ENCODE results near the gene NME7. TPM values are rescaled to one million over a fixed set of nuclear protein-coding genes. Genes with fewer than 3 reads are reported as not detected.

Gene NME7
- total RNA-seq, 1 experiment from 2014 or later: 30.3 TPM

DNA sequence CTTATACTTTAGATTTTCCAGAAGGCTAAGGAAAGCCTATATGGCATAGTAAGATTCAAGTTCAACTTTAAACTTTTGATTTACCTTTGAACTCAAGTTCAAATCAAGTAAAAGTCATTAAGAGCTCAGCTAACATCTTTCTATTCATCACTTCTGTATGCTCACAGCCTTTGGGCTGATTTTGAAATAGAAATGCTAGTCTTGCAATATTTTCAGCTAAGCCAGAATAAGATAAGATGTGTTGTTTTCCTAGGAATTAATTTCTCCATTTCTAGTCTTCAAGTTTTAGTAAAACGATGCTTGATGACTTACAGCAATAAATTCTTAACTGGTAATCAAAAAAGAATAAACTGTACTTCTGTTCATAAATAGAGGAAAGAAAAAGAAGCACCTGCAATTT, 225.5 kb downstream of the NME7 start:
- no peak for TF ChIP-seq SIN3A (IDR thresholded peaks at IDR 0.05; ENCODE audit: borderline replicate concordance, insufficient read depth, low read depth, low read length)
- TF ChIP-seq, protein P1, sequence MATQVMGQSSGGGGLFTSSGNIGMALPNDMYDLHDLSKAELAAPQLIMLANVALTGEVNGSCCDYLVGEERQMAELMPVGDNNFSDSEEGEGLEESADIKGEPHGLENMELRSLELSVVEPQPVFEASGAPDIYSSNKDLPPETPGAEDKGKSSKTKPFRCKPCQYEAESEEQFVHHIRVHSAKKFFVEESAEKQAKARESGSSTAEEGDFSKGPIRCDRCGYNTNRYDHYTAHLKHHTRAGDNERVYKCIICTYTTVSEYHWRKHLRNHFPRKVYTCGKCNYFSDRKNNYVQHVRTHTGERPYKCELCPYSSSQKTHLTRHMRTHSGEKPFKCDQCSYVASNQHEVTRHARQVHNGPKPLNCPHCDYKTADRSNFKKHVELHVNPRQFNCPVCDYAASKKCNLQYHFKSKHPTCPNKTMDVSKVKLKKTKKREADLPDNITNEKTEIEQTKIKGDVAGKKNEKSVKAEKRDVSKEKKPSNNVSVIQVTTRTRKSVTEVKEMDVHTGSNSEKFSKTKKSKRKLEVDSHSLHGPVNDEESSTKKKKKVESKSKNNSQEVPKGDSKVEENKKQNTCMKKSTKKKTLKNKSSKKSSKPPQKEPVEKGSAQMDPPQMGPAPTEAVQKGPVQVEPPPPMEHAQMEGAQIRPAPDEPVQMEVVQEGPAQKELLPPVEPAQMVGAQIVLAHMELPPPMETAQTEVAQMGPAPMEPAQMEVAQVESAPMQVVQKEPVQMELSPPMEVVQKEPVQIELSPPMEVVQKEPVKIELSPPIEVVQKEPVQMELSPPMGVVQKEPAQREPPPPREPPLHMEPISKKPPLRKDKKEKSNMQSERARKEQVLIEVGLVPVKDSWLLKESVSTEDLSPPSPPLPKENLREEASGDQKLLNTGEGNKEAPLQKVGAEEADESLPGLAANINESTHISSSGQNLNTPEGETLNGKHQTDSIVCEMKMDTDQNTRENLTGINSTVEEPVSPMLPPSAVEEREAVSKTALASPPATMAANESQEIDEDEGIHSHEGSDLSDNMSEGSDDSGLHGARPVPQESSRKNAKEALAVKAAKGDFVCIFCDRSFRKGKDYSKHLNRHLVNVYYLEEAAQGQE (IDR thresholded peaks at IDR 0.05; ENCODE audit: insufficient read depth in 1 of 2, low read depth in 2 of 2, low read length in 1 of 2): no peak
- TF ChIP-seq POLR2AphosphoS5 (IDR thresholded peaks at IDR 0.05; ENCODE audit: low read depth, low read length): no peak
- TF ChIP-seq, protein P2, sequence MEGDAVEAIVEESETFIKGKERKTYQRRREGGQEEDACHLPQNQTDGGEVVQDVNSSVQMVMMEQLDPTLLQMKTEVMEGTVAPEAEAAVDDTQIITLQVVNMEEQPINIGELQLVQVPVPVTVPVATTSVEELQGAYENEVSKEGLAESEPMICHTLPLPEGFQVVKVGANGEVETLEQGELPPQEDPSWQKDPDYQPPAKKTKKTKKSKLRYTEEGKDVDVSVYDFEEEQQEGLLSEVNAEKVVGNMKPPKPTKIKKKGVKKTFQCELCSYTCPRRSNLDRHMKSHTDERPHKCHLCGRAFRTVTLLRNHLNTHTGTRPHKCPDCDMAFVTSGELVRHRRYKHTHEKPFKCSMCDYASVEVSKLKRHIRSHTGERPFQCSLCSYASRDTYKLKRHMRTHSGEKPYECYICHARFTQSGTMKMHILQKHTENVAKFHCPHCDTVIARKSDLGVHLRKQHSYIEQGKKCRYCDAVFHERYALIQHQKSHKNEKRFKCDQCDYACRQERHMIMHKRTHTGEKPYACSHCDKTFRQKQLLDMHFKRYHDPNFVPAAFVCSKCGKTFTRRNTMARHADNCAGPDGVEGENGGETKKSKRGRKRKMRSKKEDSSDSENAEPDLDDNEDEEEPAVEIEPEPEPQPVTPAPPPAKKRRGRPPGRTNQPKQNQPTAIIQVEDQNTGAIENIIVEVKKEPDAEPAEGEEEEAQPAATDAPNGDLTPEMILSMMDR (IDR thresholded peaks at IDR 0.05): no peak
- TF ChIP-seq TCF7L2 (IDR thresholded peaks at IDR 0.05; ENCODE audit: low read depth, low read length): no peak
- no peak for ATAC-seq
- Histone ChIP-seq H3K9me3 (ENCODE audit: control insufficient read depth, insufficient read depth, low read depth, low read length) (no peaks in the 10 kb centered on the region), H3K27ac (ENCODE audit: low read length) (no peak overlapping the region), H3K4me1 (ENCODE audit: control insufficient read depth, insufficient read depth, low read length) (no peaks in the 10 kb centered on the region), H3K36me3 (ENCODE audit: control insufficient read depth, insufficient read depth, low read length) (no peaks in the 10 kb centered on the region), H3K4me3 (ENCODE audit: low read depth in 2 of 2, low read length in 2 of 2) (no peak overlapping the region), H3K27me3 (ENCODE audit: control insufficient read depth, insufficient read depth, low read length) (no peaks in the 10 kb centered on the region)
- in situ Hi-C loops (cut with HindIII; ENCODE audit: low pct_unique_long_range_greater_than_20kb, low sequenced_read_pairs): no loop called here
- ChIA-PET POLR2A (interaction anchor here (0.7 kb wide), 1 partner anchor 7 kb away, joined by 5 read pairs; no protein-coding TSS in a partner anchor), CTCF (no interaction called here)
- no peak for DNase-seq (ENCODE audit: low read depth, low spot score)
- intact Hi-C loops (cut with micrococcal nuclease; ENCODE audit: unreplicated experiment): no loop called here
- no TSS peak for BruUV-seq (replicated peaks)

DNA sequence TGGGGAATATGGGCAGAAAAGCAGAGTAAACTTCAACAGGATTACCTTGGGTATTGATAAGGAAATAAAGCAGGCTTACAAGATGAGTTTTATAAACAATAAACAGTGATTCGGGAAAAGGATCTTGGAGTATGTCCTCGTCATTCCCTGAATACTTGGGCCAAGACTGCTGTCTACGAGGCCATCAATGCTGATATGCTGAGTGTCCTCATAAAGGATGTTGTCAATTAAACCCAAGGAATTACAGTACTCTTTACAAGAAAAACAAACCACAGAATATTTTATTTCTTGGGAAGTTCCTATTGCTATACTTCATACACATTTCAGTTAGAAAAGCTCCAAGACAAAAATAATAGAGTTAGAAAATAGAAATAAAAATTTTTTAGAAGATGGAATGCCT, 226.2 kb downstream of the NME7 start:
- no peaks in the 10 kb centered on the region for H3K36me3 ChIP-seq (ENCODE audit: control insufficient read depth, insufficient read depth, low read length)
- POLR2A ChIA-PET: no interaction called here
- CTCF ChIA-PET: no interaction called here

More for the DNA sequence above, 226.2 kb downstream of the NME7 start:
- Histone ChIP-seq H3K27ac (ENCODE audit: low read length) (no peak overlapping the region), H3K9me3 (ENCODE audit: control insufficient read depth, insufficient read depth, low read depth, low read length) (no peaks in the 10 kb centered on the region), H3K4me3 (ENCODE audit: low read depth in 2 of 2, low read length in 2 of 2) (no peak overlapping the region), H3K4me1 (ENCODE audit: control insufficient read depth, insufficient read depth, low read length) (no peaks in the 10 kb centered on the region), H3K27me3 (ENCODE audit: control insufficient read depth, insufficient read depth, low read length) (no peaks in the 10 kb centered on the region)
- DNase-seq (ENCODE audit: low read depth, low spot score) (no peak), ATAC-seq (no peak)
- intact Hi-C loops (cut with micrococcal nuclease; ENCODE audit: unreplicated experiment): no loop called here
- no TSS peak for BruUV-seq (replicated peaks)
- TF ChIP-seq POLR2AphosphoS5 (IDR thresholded peaks at IDR 0.05; ENCODE audit: low read depth, low read length): no peak
- TF ChIP-seq SIN3A (IDR thresholded peaks at IDR 0.05; ENCODE audit: borderline replicate concordance, insufficient read depth, low read depth, low read length): no peak
- TF ChIP-seq, protein P1 (IDR thresholded peaks at IDR 0.05; ENCODE audit: insufficient read depth in 1 of 2, low read depth in 2 of 2, low read length in 1 of 2): no peak
- TF ChIP-seq TCF7L2 (IDR thresholded peaks at IDR 0.05; ENCODE audit: low read depth, low read length): no peak
- TF ChIP-seq, protein P2 (IDR thresholded peaks at IDR 0.05): no peak
- in situ Hi-C loops (cut with HindIII; ENCODE audit: low pct_unique_long_range_greater_than_20kb, low sequenced_read_pairs): no loop called here
